CD14-positive monocyte (primary cell): Measurements from ENCODE around the gene ERMAP. TPM values are rescaled to one million over a fixed set of nuclear protein-coding genes. Genes with fewer than 3 reads are reported as not detected.

Experiments
- DNase-seq, 3 donors: peaks; one replicate each; pipeline ENCODE4 v3.0.0-alpha.2; 2011 to 2022
- H2AFZ ChIP-seq: 2 replicates; pipeline ENCODE4 v1.6.0; 2012; ENCODE audit warnings: mild to moderate bottlenecking, low read depth, low read length, inconsistent platforms; ENCODE audit not compliant: insufficient read depth, poor library complexity, severe bottlenecking
- H3K27ac ChIP-seq, 2 donors: 1 replicate in 1 of 2; 2 replicates in 1 of 2; pipeline ENCODE4 v1.5.1; 2012 to 2013; ENCODE audit warnings: low read length in 2 of 2, control low read depth in 1 of 2, inconsistent platforms in 1 of 2, low read depth in 1 of 2, mild to moderate bottlenecking in 1 of 2
- H3K27me3 ChIP-seq, 2 donors: one replicate each; pipeline versions ENCODE4 v1.6.0 to v1.6.1; 2011 to 2013; ENCODE audit warnings: low read length in 2 of 2; ENCODE audit not compliant: control insufficient read depth in 2 of 2, insufficient read depth in 2 of 2
- H3K36me3 ChIP-seq, 2 donors: replicated peaks in 1 of 2; 1 replicate in 1 of 2; 2 replicates in 1 of 2; pipeline versions ENCODE4 v1.5.1 to v1.6.1; 2012 to 2013; ENCODE audit warnings: low read length in 2 of 2, control low read depth in 1 of 2, inconsistent platforms in 1 of 2, mild to moderate bottlenecking in 1 of 2; ENCODE audit not compliant: insufficient read depth in 2 of 2, control insufficient read depth in 1 of 2
- H3K4me1 ChIP-seq, 2 donors: 1 replicate in 1 of 2; 2 replicates in 1 of 2; pipeline versions ENCODE4 v1.5.1 to v1.6.1; 2012 to 2013; ENCODE audit warnings: low read length in 2 of 2, control low read depth in 1 of 2, inconsistent platforms in 1 of 2, mild to moderate bottlenecking in 1 of 2, moderate library complexity in 1 of 2; ENCODE audit not compliant: insufficient read depth in 2 of 2, control insufficient read depth in 1 of 2
- H3K4me2 ChIP-seq: replicated peaks from 2 replicates; pipeline ENCODE3; 2012; ENCODE audit warnings: low read length, moderate library complexity, mild to moderate bottlenecking; ENCODE audit not compliant: poor library complexity, severe bottlenecking; ENCODE audit errors: extremely low read depth
- H3K4me3 ChIP-seq, 3 experiments: fragments of 200-600 bp in 1 of 3; sonication (generic) in 1 of 3; replicated peaks in 1 of 3; 1 replicate in 2 of 3; 2 replicates in 1 of 3; pipeline ENCODE4 v1.5.1; 2011 to 2013; ENCODE audit warnings: low read length in 3 of 3, mild to moderate bottlenecking in 3 of 3, control low read depth in 2 of 3, low read depth in 2 of 3, inconsistent platforms in 1 of 3, moderate library complexity in 1 of 3
- H3K79me2 ChIP-seq: 2 replicates; pipeline ENCODE4 v1.6.0; 2012; ENCODE audit warnings: mild to moderate bottlenecking, control low read depth, inconsistent platforms, low read length, moderate library complexity; ENCODE audit not compliant: insufficient read depth
- H3K9ac ChIP-seq: 2 replicates; pipeline ENCODE4 v1.6.0; 2017; ENCODE audit warnings: low read length, mild to moderate bottlenecking; ENCODE audit not compliant: insufficient read depth, poor library complexity, severe bottlenecking
- H3K9me3 ChIP-seq, 2 donors: replicated peaks in 1 of 2; 1 replicate in 1 of 2; 2 replicates in 1 of 2; pipeline versions ENCODE4 v1.5.1 to v1.6.1; 2012 to 2013; ENCODE audit warnings: low read length in 2 of 2, control low read depth in 1 of 2; ENCODE audit not compliant: control insufficient read depth in 1 of 2, insufficient read depth in 1 of 2
- H4K20me1 ChIP-seq: 2 replicates; pipeline ENCODE4 v1.6.0; 2012; ENCODE audit warnings: mild to moderate bottlenecking, low read length, control low read depth, moderate library complexity; ENCODE audit not compliant: insufficient read depth
- H3K27ac Mint-ChIP-seq, 7 donors: one replicate each; pipeline ENCODE4 v1.8.0; 2020; ENCODE audit warnings: mild to moderate bottlenecking in 7 of 7, mixed read lengths in 7 of 7, moderate library complexity in 6 of 7, inconsistent platforms in 2 of 7
- H3K27me3 Mint-ChIP-seq, 3 donors: one replicate each; pipeline ENCODE4 v1.8.0; 2021 to 2022; ENCODE audit warnings: low read depth in 3 of 3, mild to moderate bottlenecking in 3 of 3, mixed read lengths in 3 of 3, moderate library complexity in 3 of 3, inconsistent platforms in 1 of 3
- H3K36me3 Mint-ChIP-seq, 2 donors: one replicate each; pipeline ENCODE4 v1.8.0; 2020; ENCODE audit warnings: mixed read lengths in 2 of 2, inconsistent platforms in 1 of 2, mild to moderate bottlenecking in 1 of 2
- H3K4me1 Mint-ChIP-seq: one replicate; pipeline ENCODE4 v1.8.0; 2020; ENCODE audit warnings: mild to moderate bottlenecking, mixed read lengths
- H3K4me3 Mint-ChIP-seq, 2 donors: one replicate each; pipeline ENCODE4 v1.8.0; 2020; ENCODE audit warnings: mild to moderate bottlenecking in 2 of 2, mixed read lengths in 2 of 2, moderate library complexity in 1 of 2
- H3K9me3 Mint-ChIP-seq, 7 donors: one replicate each; pipeline ENCODE4 v1.8.0; 2020 to 2022; ENCODE audit warnings: mixed read lengths in 7 of 7, mild to moderate bottlenecking in 6 of 7, moderate library complexity in 6 of 7, inconsistent platforms in 2 of 7
- CTCF ChIP-seq: fragments of 200-600 bp; IDR thresholded peaks from one replicate; pipeline ENCODE4 v1.8.0; 2022; ENCODE audit warnings: antibody characterized with exemption, mild to moderate bottlenecking
- WGBS: methylation state at CpG from one replicate; pipeline ENCODE4 v1.1.5; 2013; ENCODE audit warnings: missing lambda C conversion rate; ENCODE audit not compliant: insufficient coverage; 5-methylcytosine and 5-hydroxymethylcytosine counted together
- intact Hi-C, 2 donors: fragments of 100-400 bp; cut with micrococcal nuclease; formaldehyde crosslinking; loops; one replicate each; pipeline versions ENCODE4 v1.15.0 to v1.15.1; 2023
- polyA plus RNA-seq, 3 donors: library from polyadenylated mRNA; depleted of rRNA in 1 of 3; unstranded in 2 of 3; stranded (reverse) in 1 of 3; fragments of 300-500 nt in 2 of 3; fragments of >200 nt in 1 of 3; fragmentation: Illumina TruSeq in 2 of 3; gene quantifications; 1 replicate in 2 of 3; 2 replicates in 1 of 3; pipeline ENCODE4 v1.2.3, GENCODE V29; 2012 to 2021

ERMAP gene
- polyA plus RNA-seq, 3 donors, result 6.0 to 22.7 (median 8.4) TPM

- no peak overlapping the region for H3K27ac ChIP-seq
- no peak for TF ChIP-seq CTCF
- no peak overlapping the region for H2AFZ ChIP-seq
- Mint-ChIP-seq H3K27ac (no peak overlapping the region), H3K4me1 (no peaks in the 10 kb centered on the region), H3K4me3 (no peak overlapping the region), H3K9me3 (peaks cover 0 to 10% (median 3%) of the 10 kb centered on the region in 7 donors), H3K27me3 (peaks cover 3 to 6% (median 6%) of the 10 kb centered on the region in 3 donors), H3K36me3 (no peaks in the 10 kb centered on the region)
- no peak overlapping the region for H3K4me2 ChIP-seq
- intact Hi-C loops, result no loop called here
- H3K36me3 ChIP-seq, result no peaks in the 10 kb centered on the region
- no peak overlapping the region for H3K4me3 ChIP-seq
- WGBS, result 91% methylated on average over 20 of the region's 21 CpGs
- H3K79me2 ChIP-seq, result no peaks in the 10 kb centered on the region
- no peaks in the 10 kb centered on the region for H4K20me1 ChIP-seq
- no peak overlapping the region for H3K9ac ChIP-seq
- H3K9me3 ChIP-seq, result no peaks in the 10 kb centered on the region
- H3K27me3 ChIP-seq, result no peaks in the 10 kb centered on the region
- DNase-seq, result no peak
- H3K4me1 ChIP-seq, result no peaks in the 10 kb centered on the region
Observed at GRCh38 chr1:42886800-42887199, 69.9 kb downstream of the ERMAP start.

- H3K9me3 Mint-ChIP-seq, result peaks cover 0 to 10% (median 3%) of the 10 kb centered on the region in 7 donors
- TF ChIP-seq CTCF, result no peak
- Histone ChIP-seq H3K27me3 (no peaks in the 10 kb centered on the region), H3K36me3 (no peaks in the 10 kb centered on the region), H3K9ac (no peak overlapping the region), H3K9me3 (no peaks in the 10 kb centered on the region), H4K20me1 (no peaks in the 10 kb centered on the region), H3K4me3 (no peak overlapping the region), H3K4me1 (no peaks in the 10 kb centered on the region), H2AFZ (no peak overlapping the region), H3K79me2 (no peaks in the 10 kb centered on the region), H3K4me2 (no peak overlapping the region), H3K27ac (no peak overlapping the region)
- 96% methylated on average over 20 of the region's 20 CpGs for WGBS
- H3K36me3 Mint-ChIP-seq, result no peaks in the 10 kb centered on the region
- H3K27ac Mint-ChIP-seq, result no peak overlapping the region
- no peaks in the 10 kb centered on the region for H3K4me1 Mint-ChIP-seq
- H3K27me3 Mint-ChIP-seq, result peaks cover under 1 to 6% (median 6%) of the 10 kb centered on the region in 3 donors
- intact Hi-C loops, result no loop called here
- H3K4me3 Mint-ChIP-seq, result no peak overlapping the region
- DNase-seq, result no peak
Observed at GRCh38 chr1:42887366-42887765, 70.4 kb downstream of the ERMAP start.
